HCT116 (cell line): ENCODE results near the gene CA14. TPM values are rescaled to one million over a fixed set of nuclear protein-coding genes. Genes with fewer than 3 reads are reported as not detected.

Source experiments
- ATAC-seq: fragments of 200-7000 bp; cut with Tn5 transposase; 2 replicates; pipeline ENCODE4 v1.9.1; 2020; ENCODE audit warnings: mild to moderate bottlenecking, moderate library complexity
- BruUV-seq: library from RNA; stranded (reverse); fragments of 400-500 nt; replicated peaks from 2 replicates; lab custom pipeline; 2021; lab: Mats Ljungman, UMichigan
- CTCF ChIA-PET: fragments of 300-600 bp; sonication (Branson Sonifier 250); formaldehyde crosslinking; loops from one replicate; lab custom pipeline; 2021; ENCODE audit warnings: antibody characterized with exemption; lab: Charles Lee
- POLR2A ChIA-PET: fragments of 300-600, 350-600 bp; sonication (Branson Sonifier 250); formaldehyde crosslinking; loops from one replicate; lab custom pipeline; 2021; ENCODE audit warnings: antibody characterized with exemption; lab: Charles Lee
- RAD21 ChIA-PET, 2 experiments: fragments of 300-600 bp; sonication (Branson Sonifier 250); formaldehyde crosslinking; loops; one replicate each; lab custom pipeline; 2023; ENCODE audit warnings: low total read pairs in 2 of 2; ENCODE audit not compliant: uncharacterized antibody in 2 of 2, unreplicated experiment in 2 of 2, low non-redundant PET in 1 of 2; lab: Charles Lee
- DNase-seq: peaks from one replicate; pipeline ENCODE4 v3.0.0-alpha.2; 2010; ENCODE audit warnings: low read depth, low spot score
- H2AFZ ChIP-seq: fragments of 200-600 bp; shearing (Covaris generic), sonication (generic); 2 replicates; pipeline ENCODE4 v1.6.1; 2017; ENCODE audit warnings: low read depth, mixed run types, mixed read lengths, antibody characterized with exemption, low read length; ENCODE audit not compliant: poor library complexity, severe bottlenecking
- H3K27ac ChIP-seq: 2 replicates; pipeline ENCODE4 v1.5.1; 2012; ENCODE audit warnings: low read depth, low read length
- H3K27me3 ChIP-seq: fragments of 200-600 bp; sonication (generic); 2 replicates; pipeline ENCODE4 v1.6.1; 2016; ENCODE audit warnings: mixed run types, low read length, mixed read lengths; ENCODE audit not compliant: insufficient read depth
- H3K36me3 ChIP-seq, 2 experiments: fragments of 200-500 bp in 1 of 2; fragments of 200-600 bp in 1 of 2; sonication (Bioruptor generic) in 1 of 2; sonication (generic) in 1 of 2; 2 replicates each; pipeline versions ENCODE4 v1.5.1 to v1.6.1; 2014 to 2016; ENCODE audit warnings: low read length in 2 of 2, inconsistent platforms in 1 of 2, mixed read lengths in 1 of 2, mixed run types in 1 of 2; ENCODE audit not compliant: insufficient read depth in 2 of 2, control insufficient read depth in 1 of 2
- H3K4me1 ChIP-seq, 2 experiments: fragments of 200-600 bp in 1 of 2; sonication (generic) in 1 of 2; 2 replicates each; pipeline versions ENCODE4 v1.5.1 to v1.6.1; 2012 to 2017; ENCODE audit warnings: low read length in 2 of 2, inconsistent platforms in 1 of 2, mild to moderate bottlenecking in 1 of 2, mixed read lengths in 1 of 2, mixed run types in 1 of 2, moderate library complexity in 1 of 2; ENCODE audit not compliant: insufficient read depth in 2 of 2, control insufficient read depth in 1 of 2
- H3K4me2 ChIP-seq: fragments of 200-600 bp; sonication (generic); 2 replicates; pipeline ENCODE4 v1.6.1; 2017; ENCODE audit warnings: mixed run types, low read length, mixed read lengths
- H3K4me3 ChIP-seq, 2 experiments: fragments of 200-600 bp in 1 of 2; sonication (generic) in 1 of 2; replicated peaks in 1 of 2; 2 replicates each; pipeline ENCODE4 v1.5.1; 2011 to 2016; ENCODE audit warnings: low read length in 2 of 2, control low read depth in 1 of 2, low read depth in 1 of 2, mild to moderate bottlenecking in 1 of 2, mixed read lengths in 1 of 2, mixed run types in 1 of 2
- H3K79me2 ChIP-seq: fragments of 200-600 bp; sonication (generic); 2 replicates; pipeline ENCODE4 v1.6.1; 2017; ENCODE audit warnings: mild to moderate bottlenecking, mixed run types, low read length, moderate library complexity, mixed read lengths; ENCODE audit not compliant: insufficient read depth
- H3K9ac ChIP-seq: fragments of 200-600 bp; sonication (generic); 2 replicates; pipeline ENCODE4 v1.6.1; 2016; ENCODE audit warnings: low read length, mixed read lengths
- H3K9me2 ChIP-seq: fragments of 200-600 bp; sonication (generic), shearing (Covaris generic); 2 replicates; pipeline ENCODE4 v1.6.1; 2017; ENCODE audit warnings: mixed run types, mild to moderate bottlenecking, moderate library complexity; ENCODE audit not compliant: insufficient read depth
- H3K9me3 ChIP-seq, 2 experiments: fragments of 200-500 bp in 1 of 2; fragments of 200-600 bp in 1 of 2; sonication (Bioruptor generic) in 1 of 2; sonication (generic) in 1 of 2; 2 replicates each; pipeline ENCODE4 v1.6.1; 2014 to 2017; ENCODE audit warnings: low read length in 2 of 2, mixed read lengths in 2 of 2, inconsistent platforms in 1 of 2, low read depth in 1 of 2, mild to moderate bottlenecking in 1 of 2, mixed run types in 1 of 2, moderate library complexity in 1 of 2; ENCODE audit not compliant: control insufficient read depth in 1 of 2, insufficient read depth in 1 of 2
- H4K20me1 ChIP-seq: fragments of 200-600 bp; sonication (generic), shearing (Covaris generic); 2 replicates; pipeline ENCODE4 v1.6.1; 2017; ENCODE audit warnings: mixed run types, mild to moderate bottlenecking, moderate library complexity; ENCODE audit not compliant: insufficient read depth
- CBX3 ChIP-seq: IDR thresholded peaks from 2 replicates; pipeline ENCODE4 v1.6.1; 2012; ENCODE audit warnings: low read depth
- CEBPB ChIP-seq: IDR thresholded peaks from 2 replicates; pipeline ENCODE4 v1.6.1; 2012; ENCODE audit warnings: low read depth
- CTCF ChIP-seq, 3 experiments: fragments of 200-600 bp in 1 of 3; sonication (generic) in 1 of 3; IDR thresholded peaks in 2 of 3; conservative IDR thresholded peaks in 1 of 3; 2 replicates each; pipeline ENCODE4 v1.5.1; 2012 to 2017; ENCODE audit warnings: low read depth in 2 of 3, low read length in 2 of 3, antibody characterized with exemption in 1 of 3, borderline replicate concordance in 1 of 3, control low read depth in 1 of 3, mild to moderate bottlenecking in 1 of 3, mixed read lengths in 1 of 3, mixed run types in 1 of 3, moderate library complexity in 1 of 3; ENCODE audit not compliant: insufficient read depth in 1 of 3
- EGR1 ChIP-seq: IDR thresholded peaks from 2 replicates; pipeline ENCODE4 v1.6.1; 2012; ENCODE audit warnings: low read depth
- FOSL1 ChIP-seq: IDR thresholded peaks from 2 replicates; pipeline ENCODE4 v1.6.1; 2012; ENCODE audit warnings: low read depth
- MAX ChIP-seq: IDR thresholded peaks from 2 replicates; pipeline ENCODE4 v1.6.1; 2012
- POLR2AphosphoS5 ChIP-seq: IDR thresholded peaks from 2 replicates; pipeline ENCODE4 v1.6.1; 2011; ENCODE audit warnings: mild to moderate bottlenecking, low read depth, low read length, moderate library complexity
- REST ChIP-seq: IDR thresholded peaks from 2 replicates; pipeline ENCODE4 v1.6.1; 2012; ENCODE audit warnings: low read depth
- SIN3A ChIP-seq: IDR thresholded peaks from 2 replicates; pipeline ENCODE4 v1.6.1; 2012; ENCODE audit warnings: low read depth
- YY1 ChIP-seq: IDR thresholded peaks from 2 replicates; pipeline ENCODE4 v1.6.1; 2011; ENCODE audit warnings: low read length, low read depth, moderate library complexity, mild to moderate bottlenecking; ENCODE audit not compliant: insufficient replicate concordance; ENCODE audit errors: extremely low read depth
- intact Hi-C: fragments of 100-400 bp; cut with micrococcal nuclease; formaldehyde crosslinking; loops from 2 replicates; pipeline ENCODE4 v1.10.0; 2022
- total RNA-seq: library from RNA; stranded (reverse); gene quantifications from one replicate; pipeline ENCODE4 v1.2.1, GENCODE V29; 2021; ENCODE audit not compliant: unreplicated experiment

Gene CA14
- total RNA-seq, 1 experiment from 2014 or later = 0.39 TPM

GRCh38 chr1:150256198-150256553, 1.4 kb upstream of the CA14 start:
- Histone ChIP-seq H3K27me3 (no peaks in the 10 kb centered on the region), H3K4me3 (no peak overlapping the region), H3K9me3 (no peaks in the 10 kb centered on the region), H3K9me2 (no peaks in the 10 kb centered on the region), H2AFZ (peak overlapping the region; percentile 75), H3K79me2 (no peaks in the 10 kb centered on the region), H3K27ac (no peak overlapping the region), H3K4me2 (peak overlapping the region; percentile 58), H4K20me1 (no peaks in the 10 kb centered on the region), H3K4me1 (peaks cover 22 to 35% of the 10 kb centered on the region in 2 experiments), H3K36me3 (no peaks in the 10 kb centered on the region), H3K9ac (no peak overlapping the region)
- no peak for TF ChIP-seq FOSL1
- DNase-seq (no peak), ATAC-seq (no peak)
- BruUV-seq = no TSS peak
- intact Hi-C loops = loop anchor here (1.0 to 10.0 kb wide), 6 partner anchors 25 to 741 kb away; partner anchors contain the start of gene PRPF3
- POLR2A ChIA-PET = interaction anchor here (0.8 kb wide), 1 partner anchor 13 kb away, joined by 3 read pairs; the partner anchor contains the start of gene APH1A
- CTCF ChIA-PET = interaction anchor here (0.6 to 2.3 kb wide), 18 partner anchors 10 to 750 kb away, joined by 3 to 18 read pairs (median 4); partner anchors contain the start of genes APH1A, C1orf54, CIART and FALEC
- RAD21 ChIA-PET = interaction anchor here in 1 of 2 experiments (1.1 kb wide), 1 partner anchor 25 kb away, joined by 6 read pairs; no protein-coding TSS in a partner anchor

- no TSS peak for BruUV-seq
- peak overlapping the region; percentile 75 for H2AFZ ChIP-seq
- DNase-seq = no peak
- no peaks in the 10 kb centered on the region for H3K36me3 ChIP-seq
- no peak for ATAC-seq
- no peak overlapping the region for H3K4me3 ChIP-seq
- RAD21 ChIA-PET = interaction anchor here in 1 of 2 experiments (1.1 kb wide), 1 partner anchor 25 kb away, joined by 6 read pairs; no protein-coding TSS in a partner anchor
- no peaks in the 10 kb centered on the region for H3K9me3 ChIP-seq
- intact Hi-C loops = loop anchor here (1.0 to 10.0 kb wide), 6 partner anchors 25 to 741 kb away; partner anchors contain the start of gene PRPF3
- H3K27me3 ChIP-seq = no peaks in the 10 kb centered on the region
- H3K9ac ChIP-seq = no peak overlapping the region
- peaks cover 22 to 41% of the 10 kb centered on the region in 2 experiments for H3K4me1 ChIP-seq
- H4K20me1 ChIP-seq = no peaks in the 10 kb centered on the region
- POLR2A ChIA-PET = interaction anchor here (0.8 kb wide), 1 partner anchor 12 kb away, joined by 3 read pairs; the partner anchor contains the start of gene APH1A
- CTCF ChIA-PET = interaction anchor here (0.6 to 2.3 kb wide), 16 partner anchors 12 to 750 kb away, joined by 3 to 18 read pairs (median 4); partner anchors contain the start of genes APH1A, C1orf54, CIART and FALEC
- H3K4me2 ChIP-seq = peak overlapping the region; percentile 58
- no peak overlapping the region for H3K27ac ChIP-seq
- no peaks in the 10 kb centered on the region for H3K79me2 ChIP-seq
- H3K9me2 ChIP-seq = no peaks in the 10 kb centered on the region
- TF ChIP-seq CBX3 (no peak), FOSL1 (no peak), CTCF (IDR thresholded peaks at IDR 0.05 in 2 of 3, conservative IDR thresholded peaks at IDR 0.05 in 1 of 3; ENCODE audit: borderline replicate concordance in 1 of 3, insufficient read depth in 1 of 3, low read depth in 2 of 3, low read length in 2 of 3) (no peak), SIN3A (no peak), REST (no peak), POLR2AphosphoS5 (no peak), CEBPB (no peak), MAX (no peak), EGR1 (no peak), YY1 (no peak)
Measured at GRCh38 chr1:150256554-150257341, 826 bp upstream of the CA14 start.
